K562 (cell line): ENCODE data around the gene HNRNPF. TPM values are rescaled to one million over a fixed set of nuclear protein-coding genes. Genes with fewer than 3 reads are reported as not detected.

Source experiments
- BRF1 ChIP-seq: IDR thresholded peaks from 3 replicates; pipeline ENCODE4 v1.6.1; 2011; ENCODE audit warnings: borderline replicate concordance, mild to moderate bottlenecking; ENCODE audit not compliant: insufficient read length; ENCODE audit errors: extremely low read depth
- CREB1 ChIP-seq, 2 experiments: sonication (generic) in 1 of 2; formaldehyde crosslinking in 1 of 2; IDR thresholded peaks; 2 replicates each; pipeline versions ENCODE4 v1.6.1 to v1.8.0; 2012 to 2022; ENCODE audit warnings: inconsistent platforms in 1 of 2, mild to moderate bottlenecking in 1 of 2, missing genetic modification reagents in 1 of 2, moderate library complexity in 1 of 2
- EGR1 ChIP-seq: fragments of 450-650 bp; conservative IDR thresholded peaks from 2 replicates; pipeline ENCODE4 v1.6.1; 2017; ENCODE audit warnings: mild to moderate bottlenecking
- FOXA3 ChIP-seq, 2 experiments: fragments of 450-650 bp in 1 of 2; sonication (generic) in 1 of 2; formaldehyde crosslinking; IDR thresholded peaks in 1 of 2; conservative IDR thresholded peaks in 1 of 2; 2 replicates each; pipeline versions ENCODE4 v1.4.0 to v1.8.0; 2020 to 2022; ENCODE audit warnings: mild to moderate bottlenecking in 2 of 2, missing genetic modification reagents in 1 of 2
- MTA3 ChIP-seq: fragments of 450-650 bp; formaldehyde crosslinking; IDR thresholded peaks from 2 replicates; pipeline ENCODE4 v1.6.1; 2017; ENCODE audit warnings: mild to moderate bottlenecking, borderline replicate concordance
- NKRF ChIP-seq: fragments of 450-650 bp; IDR thresholded peaks from 2 replicates; pipeline ENCODE4 v1.6.1; 2016; ENCODE audit warnings: borderline replicate concordance
- PML ChIP-seq: IDR thresholded peaks from 2 replicates; pipeline ENCODE4 v1.6.1; 2012; ENCODE audit warnings: low read length, inconsistent platforms
- POLR2G ChIP-seq: fragments of 200-400 bp; formaldehyde crosslinking; IDR thresholded peaks from 2 replicates; pipeline ENCODE4 v1.6.1; 2017; ENCODE audit warnings: low read depth, mild to moderate bottlenecking, antibody characterized with exemption, low read length, moderate library complexity
- RBM25 ChIP-seq: fragments of 200-400 bp; formaldehyde crosslinking; IDR thresholded peaks from 2 replicates; pipeline ENCODE4 v1.6.1; 2018; ENCODE audit warnings: low read length, low read depth, moderate library complexity; ENCODE audit not compliant: severe bottlenecking
- RBM34 ChIP-seq: fragments of 200-400 bp; formaldehyde crosslinking; IDR thresholded peaks from 2 replicates; pipeline ENCODE4 v1.6.1; 2018; ENCODE audit warnings: low read length, borderline replicate concordance; ENCODE audit not compliant: insufficient read depth
- SRF ChIP-seq, 2 experiments: fragments of 250-450, 450-650 bp in 1 of 2; sonication (Bioruptor Pico) in 1 of 2; sonication (generic) in 1 of 2; formaldehyde crosslinking; IDR thresholded peaks; 2 replicates each; pipeline versions ENCODE4 v1.5.0 to v1.5.1; 2020 to 2022; ENCODE audit warnings: mild to moderate bottlenecking in 1 of 2, missing genetic modification reagents in 1 of 2
- STAT5A ChIP-seq: IDR thresholded peaks from 2 replicates; pipeline ENCODE4 v1.6.1; 2012; ENCODE audit warnings: low read length, inconsistent platforms, borderline replicate concordance
- TGIF2 ChIP-seq: sonication (generic); formaldehyde crosslinking; IDR thresholded peaks from 2 replicates; pipeline ENCODE4 v1.8.1; 2022; ENCODE audit warnings: mild to moderate bottlenecking, missing genetic modification reagents, moderate library complexity
- THRAP3 ChIP-seq: fragments of 450-650 bp; IDR thresholded peaks from 2 replicates; pipeline ENCODE4 v1.6.1; 2016; ENCODE audit warnings: mild to moderate bottlenecking, inconsistent platforms, borderline replicate concordance
- TRIM24 ChIP-seq, 2 experiments: fragments of 450-650 bp; IDR thresholded peaks; 2 replicates each; pipeline ENCODE4 v1.6.1; 2016
- ZBTB1 ChIP-seq: sonication (generic); formaldehyde crosslinking; IDR thresholded peaks from 2 replicates; pipeline ENCODE4 v1.8.1; 2023; ENCODE audit warnings: missing genetic modification reagents, low read depth, mild to moderate bottlenecking, borderline replicate concordance
- ZNF589 ChIP-seq: fragments of 200-800 bp; sonication (Bioruptor generic); IDR thresholded peaks from 2 replicates; pipeline ENCODE4 v1.6.1; 2016; ENCODE audit warnings: low read depth, missing genetic modification characterization, missing compliant biosample characterization
- ZNF766 ChIP-seq: fragments of 200-800 bp; sonication (Bioruptor generic); conservative IDR thresholded peaks from 2 replicates; pipeline ENCODE4 v1.6.1; 2016; ENCODE audit warnings: missing genetic modification characterization, missing compliant biosample characterization
- polyA plus RNA-seq, 8 experiments: library from polyadenylated mRNA; depleted of rRNA in 4 of 8; stranded (reverse) in 5 of 8; unstranded in 3 of 8; fragments of >200 nt; fragmentation: Nextera tagmentation in 2 of 8; fragmentation: Illumina TruSeq in 1 of 8; extraction: Ambion mirVana in 2 of 8; extraction: Trizol in 1 of 8; gene quantifications; 2 replicates each; pipeline versions ENCODE4 v1.2.1 to v1.2.3, GENCODE V29; 2011 to 2014; ENCODE audit warnings: inconsistent platforms in 1 of 8, missing spikeins in 1 of 8
- total RNA-seq, 7 experiments: library from RNA; depleted of rRNA in 6 of 7; stranded (reverse); fragments of >200 nt in 6 of 7; fragmentation: Illumina TruSeq in 2 of 7; extraction: Trizol in 2 of 7; gene quantifications; 2 replicates each; pipeline versions ENCODE4 v1.2.1 to v1.2.3, GENCODE V29; 2011 to 2021; ENCODE audit warnings: low replicate concordance in 1 of 7
- TF ChIP-seq, protein P1 (sequence below): fragments of 450-650 bp; IDR thresholded peaks from 2 replicates; pipeline ENCODE4 v1.6.1; 2016; ENCODE audit warnings: antibody characterized with exemption
- TF ChIP-seq, protein P2 (sequence below): fragments of 450-650 bp; formaldehyde crosslinking; IDR thresholded peaks from 2 replicates; pipeline ENCODE4 v1.4.0; 2022; ENCODE audit warnings: mild to moderate bottlenecking, moderate library complexity

The HNRNPF gene
- total and polyA plus RNA-seq, 9 of the 15 experiments (the other 6 are each of a cell fraction or from before 2014, with no cell fraction given) = 192 to 489 (median 416) TPM

GRCh38 chr10:43408710-43409384, at the start of gene HNRNPF (continued):
- peak; percentile 92; the same call in 1 of the 2 replicates for TF ChIP-seq MTA3
- 0 out of 2 replicates have a peak, but pooled peaks have one; percentile 62 for TF ChIP-seq ZNF589 (CRISPR knock-in tag)
- TF ChIP-seq ZNF766 = peak; percentile 71; the same call in 1 of the 2 replicates
- TF ChIP-seq FOXA3 (CRISPR knock-in tag; conservative IDR thresholded peaks at IDR 0.05 in 1 of 2, IDR thresholded peaks at IDR 0.05 in 1 of 2) = peak; percentile 19 to 78; a peak in 2 of 4 replicates
- TF ChIP-seq SRF (CRISPR knock-in tag; IDR thresholded peaks at IDR 0.05) = peak; percentile 10 to 80; a peak in 2 of 4 replicates
- TF ChIP-seq EGR1 = peak; percentile 95
- TF ChIP-seq THRAP3 = no peak
- TF ChIP-seq TGIF2 (CRISPR knock-in tag) = peak; percentile 76; the same call in 1 of the 2 replicates
- no peak for TF ChIP-seq BRF1
- peak; percentile 79 for TF ChIP-seq PML
- peak in 1 of 2 experiments; percentile 87; a peak in 2 of 4 replicates for TF ChIP-seq TRIM24 (IDR thresholded peaks at IDR 0.05)
- TF ChIP-seq, protein P1, sequence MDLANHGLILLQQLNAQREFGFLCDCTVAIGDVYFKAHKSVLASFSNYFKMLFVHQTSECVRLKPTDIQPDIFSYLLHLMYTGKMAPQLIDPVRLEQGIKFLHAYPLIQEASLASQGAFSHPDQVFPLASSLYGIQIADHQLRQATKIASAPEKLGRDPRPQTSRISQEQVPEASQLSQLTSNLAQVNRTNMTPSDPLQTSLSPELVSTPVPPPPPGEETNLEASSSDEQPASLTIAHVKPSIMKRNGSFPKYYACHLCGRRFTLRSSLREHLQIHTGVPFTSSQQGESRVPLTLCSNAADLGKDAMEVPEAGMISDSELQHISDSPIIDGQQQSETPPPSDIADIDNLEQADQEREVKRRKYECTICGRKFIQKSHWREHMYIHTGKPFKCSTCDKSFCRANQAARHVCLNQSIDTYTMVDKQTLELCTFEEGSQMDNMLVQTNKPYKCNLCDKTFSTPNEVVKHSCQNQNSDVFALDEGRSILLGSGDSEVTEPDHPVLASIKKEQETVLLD = peak; percentile 51; the same call in 1 of the 2 replicates
- 0 out of 2 replicates have a peak, but pooled peaks have one; percentile 57 for TF ChIP-seq RBM34
- TF ChIP-seq RBM25 = peak; percentile 22
- peak; percentile 85; the same call in 1 of the 2 replicates for TF ChIP-seq ZBTB1 (CRISPR knock-in tag)
- TF ChIP-seq, protein P2, sequence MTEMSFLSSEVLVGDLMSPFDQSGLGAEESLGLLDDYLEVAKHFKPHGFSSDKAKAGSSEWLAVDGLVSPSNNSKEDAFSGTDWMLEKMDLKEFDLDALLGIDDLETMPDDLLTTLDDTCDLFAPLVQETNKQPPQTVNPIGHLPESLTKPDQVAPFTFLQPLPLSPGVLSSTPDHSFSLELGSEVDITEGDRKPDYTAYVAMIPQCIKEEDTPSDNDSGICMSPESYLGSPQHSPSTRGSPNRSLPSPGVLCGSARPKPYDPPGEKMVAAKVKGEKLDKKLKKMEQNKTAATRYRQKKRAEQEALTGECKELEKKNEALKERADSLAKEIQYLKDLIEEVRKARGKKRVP (CRISPR knock-in tag) = peak; percentile 68; the same call in 1 of the 2 replicates
- TF ChIP-seq NKRF = peak; percentile 97
- peak; percentile 96 for TF ChIP-seq CREB1 (IDR thresholded peaks at IDR 0.05)
- TF ChIP-seq CREB1 (CRISPR knock-in tag; IDR thresholded peaks at IDR 0.05) = peak; percentile 94
- TF ChIP-seq STAT5A = no peak
- peak; percentile 95 for TF ChIP-seq POLR2G
